HG02943 (cell line): ENCODE measurements around the gene LRP2.

Source experiments
- ATAC-seq: cut with Tn5 transposase; IDR thresholded peaks from one replicate; pipeline ENCODE4 v1.9.1; 2021; ENCODE audit warnings: mild to moderate bottlenecking, low read depth, moderate library complexity; ENCODE audit not compliant: unreplicated experiment

LRP2 gene

DNA sequence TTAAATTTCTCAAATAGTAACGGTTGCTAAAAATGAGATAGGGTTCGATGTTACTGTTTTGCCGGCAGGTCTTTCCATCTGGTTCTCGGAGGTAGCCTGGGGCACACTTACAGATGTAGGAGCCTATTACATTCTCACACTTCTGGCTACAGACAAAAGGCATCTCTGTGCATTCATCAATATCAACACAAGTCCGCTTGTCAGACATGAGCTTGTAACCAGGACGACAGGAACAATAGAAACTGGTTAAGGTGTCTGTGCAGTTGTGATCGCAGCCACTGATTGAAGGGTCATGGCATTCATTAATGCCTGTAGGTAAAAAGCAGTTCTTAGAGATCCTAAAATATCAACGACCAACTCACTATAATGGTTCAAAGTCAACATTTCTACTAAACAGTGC is 176.6 kb downstream of the LRP2 start:
- ATAC-seq, result no peak

DNA sequence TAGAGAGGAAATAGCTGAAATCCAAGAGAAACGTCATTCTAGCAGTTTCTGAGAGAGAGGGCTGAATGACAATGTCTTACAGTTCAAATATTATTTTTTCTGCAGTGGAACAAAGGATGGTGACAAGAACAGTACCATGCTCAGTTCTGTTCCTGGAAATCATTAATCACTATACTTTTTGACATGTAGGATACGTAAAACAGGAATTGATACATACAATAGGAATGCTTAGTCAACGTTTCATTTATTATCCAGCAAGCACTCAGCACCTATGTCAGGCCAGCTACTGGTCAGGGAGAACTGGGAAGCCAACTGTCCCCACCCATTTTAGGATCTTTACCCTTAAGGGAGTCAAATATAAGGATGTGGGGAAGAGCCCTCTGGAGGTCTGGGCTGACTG is 178.3 kb downstream of the LRP2 start:
- ATAC-seq, result no peak

DNA sequence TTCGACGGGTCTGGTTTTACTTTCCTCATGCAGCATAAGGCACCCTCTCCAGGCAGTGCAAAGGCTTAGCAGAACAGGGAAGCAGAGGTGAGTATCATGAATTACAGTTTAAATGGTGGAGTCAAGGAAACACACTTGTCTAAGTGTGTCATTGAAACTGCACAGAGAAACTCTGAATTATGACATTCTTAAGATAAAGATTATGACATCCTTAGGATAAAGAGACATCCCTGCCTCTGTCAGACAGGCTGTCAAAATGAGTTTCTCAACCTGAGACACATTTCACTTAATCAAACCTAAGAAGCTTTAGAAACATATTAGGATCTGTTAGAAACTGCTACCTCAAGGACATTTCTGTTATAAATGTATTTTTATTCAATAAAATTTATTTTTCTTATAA is 179.8 kb downstream of the LRP2 start:
- ATAC-seq, result no peak

DNA sequence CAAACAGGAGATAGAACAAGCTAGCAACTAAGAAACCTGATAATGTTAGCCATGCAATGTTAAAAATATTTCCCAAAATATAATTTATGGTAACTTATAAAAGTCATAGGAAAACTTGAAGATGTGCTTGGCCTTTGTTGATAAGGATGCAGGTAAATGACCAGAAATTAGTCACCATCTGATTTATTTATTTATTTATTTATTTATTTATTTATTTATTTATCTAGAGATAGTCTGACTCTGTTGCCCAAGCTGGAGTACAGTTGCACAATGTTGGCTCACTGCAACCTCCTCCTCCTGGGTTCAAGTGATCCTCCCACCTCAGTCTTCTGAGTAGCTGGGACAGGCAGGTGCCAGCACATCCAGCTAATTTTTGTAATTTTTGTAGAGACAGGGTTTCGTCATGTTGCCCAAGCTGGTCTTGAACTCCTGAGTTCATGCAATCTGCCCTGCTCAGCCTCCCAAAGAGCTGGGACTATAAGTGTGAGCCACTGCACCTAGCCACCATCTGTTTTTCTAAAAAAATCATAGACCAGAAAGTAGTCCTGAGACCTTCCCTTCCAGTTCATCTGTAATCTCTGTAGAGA is 183.4 kb downstream of the LRP2 start:
- ATAC-seq, result no peak

DNA sequence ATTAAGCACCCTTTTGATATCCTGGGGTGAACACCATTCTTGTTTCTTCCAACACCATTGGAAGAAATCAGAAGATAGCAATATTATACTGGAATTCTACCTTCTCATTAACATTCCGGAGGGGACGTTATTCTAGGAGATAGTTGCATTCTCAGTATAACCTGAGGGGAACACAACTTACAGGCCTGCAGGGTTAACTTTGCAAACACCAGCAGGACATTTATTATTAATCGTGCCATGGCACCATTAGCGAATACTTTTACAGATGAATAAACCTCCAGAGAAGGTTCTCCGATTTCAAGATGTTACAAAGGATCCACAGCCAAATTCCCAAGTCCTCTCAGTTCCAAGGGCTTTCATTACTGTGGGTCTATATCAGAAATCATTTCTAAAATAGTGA is 184.0 kb downstream of the LRP2 start:
- no peak for ATAC-seq

DNA sequence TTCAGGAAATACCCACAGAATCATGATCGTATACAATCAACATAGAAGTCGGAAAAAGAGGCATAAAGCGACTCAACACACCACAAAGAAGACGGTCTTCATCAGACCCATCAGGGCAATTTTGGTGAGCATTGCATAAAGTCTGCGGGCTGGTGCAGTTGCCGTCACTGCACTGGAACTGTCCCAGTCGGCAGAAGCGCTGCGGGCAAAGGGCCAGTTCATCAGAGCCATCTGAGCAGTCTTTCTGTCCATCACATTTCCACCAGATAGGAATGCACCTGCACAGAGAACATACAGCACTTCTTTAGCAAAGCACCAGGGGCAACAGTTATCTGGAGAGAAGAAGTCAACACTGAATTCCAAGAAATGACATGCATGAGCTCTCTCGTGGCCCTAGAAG is 187.2 kb downstream of the LRP2 start:
- ATAC-seq, result no peak

DNA sequence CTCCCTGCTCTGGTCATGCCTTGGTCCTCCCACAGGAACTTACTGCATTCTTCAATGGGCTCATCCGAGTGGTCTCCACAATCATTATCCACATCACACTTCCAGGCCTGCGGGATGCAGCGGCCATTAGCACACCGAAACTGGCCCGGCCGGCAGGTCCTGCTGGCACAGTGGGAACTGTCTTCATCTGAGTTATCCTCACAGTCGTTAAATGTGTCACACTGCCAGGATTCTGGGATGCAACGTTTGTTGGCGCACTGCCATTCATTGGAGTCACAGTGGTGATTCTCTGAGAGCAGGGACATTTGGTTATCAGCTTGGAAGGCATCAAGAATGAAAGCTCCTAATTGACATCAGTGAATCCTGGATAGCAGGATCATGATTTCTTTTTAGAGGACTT is 188.5 kb downstream of the LRP2 start:
- no peak for ATAC-seq

DNA sequence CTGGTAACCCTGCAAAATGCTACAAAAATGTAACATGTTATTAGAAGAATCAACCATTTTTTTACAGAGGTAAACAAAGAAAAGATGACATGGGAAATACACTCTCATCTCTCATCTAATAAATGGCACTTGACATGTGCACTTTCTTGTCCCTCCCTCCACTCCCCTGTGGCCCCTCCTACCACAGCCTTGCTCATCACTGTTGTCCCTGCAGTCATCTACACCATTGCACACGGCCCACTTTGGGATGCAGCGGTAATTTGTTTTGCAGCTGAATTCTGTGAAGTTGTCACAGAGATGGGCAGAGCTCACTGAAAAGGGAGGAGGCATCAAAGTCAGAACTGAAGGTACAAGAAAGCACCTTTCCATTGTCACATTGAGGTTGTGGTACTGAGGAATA is 189.4 kb downstream of the LRP2 start:
- ATAC-seq, result no peak

DNA sequence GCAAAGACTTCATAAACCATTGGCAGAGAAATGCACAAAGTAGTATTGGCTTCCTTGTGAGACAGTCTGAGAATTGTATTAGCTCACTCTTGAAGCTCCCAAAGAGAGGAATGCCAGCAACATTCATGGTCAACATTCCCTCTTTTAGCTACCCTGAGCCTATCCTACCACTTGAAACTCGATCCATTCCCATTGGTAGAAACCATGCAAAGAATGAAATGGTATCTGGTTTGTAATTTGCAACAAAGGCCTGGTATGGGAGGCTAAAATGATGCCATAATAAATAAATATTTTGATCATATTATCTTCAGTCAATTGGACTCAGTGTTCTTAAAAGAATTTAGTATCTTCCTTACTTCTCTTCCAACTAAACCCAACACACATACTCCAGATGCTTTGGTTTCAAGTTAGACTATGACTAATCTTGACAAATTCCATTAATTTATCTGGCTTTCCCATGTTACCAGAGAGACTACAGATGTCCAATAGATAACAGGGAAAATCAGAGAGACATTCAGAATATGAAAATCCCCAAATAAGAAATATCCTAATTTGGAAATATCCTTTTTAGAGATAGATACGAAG is 190.1 kb downstream of the LRP2 start:
- no peak for ATAC-seq

DNA sequence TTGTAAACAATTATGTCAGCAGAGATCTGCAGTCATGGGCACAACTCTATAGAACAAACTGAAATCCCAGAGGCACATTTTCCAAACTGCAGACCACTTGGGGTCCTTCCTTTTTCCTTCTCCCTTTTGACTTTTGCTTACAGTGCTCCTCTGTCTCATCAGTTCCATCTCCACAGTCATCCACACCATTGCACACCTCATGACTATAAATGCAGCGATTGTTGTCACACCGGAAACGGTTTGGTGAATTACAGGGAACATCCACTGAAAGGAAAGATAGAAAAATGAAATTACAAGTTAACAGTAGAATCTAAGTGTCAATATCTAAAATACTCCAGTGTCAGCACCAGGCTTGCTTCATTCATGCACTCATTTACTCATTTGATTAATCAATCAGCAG is 196.5 kb downstream of the LRP2 start:
- no peak for ATAC-seq

DNA sequence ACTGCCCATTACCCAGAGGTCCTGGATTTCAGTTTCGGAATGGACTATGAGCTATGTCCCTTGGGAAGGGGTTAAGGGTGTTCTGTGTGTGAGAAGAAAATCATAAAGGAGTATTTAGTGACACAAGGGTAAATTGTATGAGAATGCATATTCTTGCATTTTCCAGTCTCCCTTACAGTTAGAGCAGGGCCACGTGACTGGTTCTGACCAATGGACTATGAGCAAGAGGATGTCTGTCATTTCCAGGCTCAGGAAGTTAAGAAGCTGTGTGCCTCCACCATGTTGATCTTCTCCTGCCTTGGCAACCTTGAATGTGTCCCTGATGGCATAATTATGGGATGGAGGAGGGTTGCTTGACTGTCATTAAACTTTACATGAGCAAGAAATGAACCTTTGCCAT is 198.0 kb downstream of the LRP2 start:
- no peak for ATAC-seq

DNA sequence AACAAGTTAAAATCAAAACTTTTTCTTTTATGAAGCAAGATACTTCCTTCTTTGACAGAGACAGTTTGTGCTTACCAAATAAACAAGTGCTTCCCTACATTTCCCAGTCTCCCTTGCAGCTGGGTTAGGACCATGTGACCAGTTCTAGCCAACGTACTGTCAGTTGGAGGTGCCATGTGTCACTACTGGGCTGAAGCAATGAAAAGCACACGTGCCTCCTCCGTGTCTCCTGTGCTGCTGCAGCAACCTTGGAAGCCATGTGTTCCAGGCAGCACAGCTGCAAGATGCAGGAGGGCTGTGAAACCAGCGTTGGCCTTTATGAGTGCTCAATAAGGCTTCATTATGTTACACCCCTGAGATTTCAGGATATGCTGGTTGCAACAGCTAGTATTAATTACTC is 199.7 kb downstream of the LRP2 start:
- no peak for ATAC-seq

DNA sequence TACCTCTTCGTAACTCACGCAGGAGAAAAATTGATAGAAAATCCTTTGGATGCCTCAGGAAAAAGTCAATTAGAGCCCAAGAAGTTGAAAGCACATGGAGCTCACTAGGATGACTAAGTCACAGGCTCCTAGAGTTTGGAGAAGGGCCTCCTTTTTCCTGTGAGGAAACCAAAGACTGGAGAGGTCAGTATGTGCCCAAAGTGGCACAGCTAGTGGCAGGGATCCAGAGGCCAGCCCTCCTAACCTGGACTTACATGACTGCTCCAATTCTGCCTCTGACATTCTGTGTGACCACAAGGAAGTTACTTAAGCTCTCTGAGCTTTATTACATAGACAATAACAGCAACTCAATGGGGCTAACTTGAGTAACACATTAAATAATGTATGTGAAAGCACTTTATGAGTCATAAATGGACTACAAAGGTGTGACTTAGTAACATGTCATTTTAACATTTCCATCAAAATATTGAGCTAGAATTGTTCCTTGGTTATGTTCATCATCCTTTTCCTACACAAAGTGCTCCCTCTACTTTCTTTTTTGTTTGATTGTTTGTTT is 201.3 kb downstream of the LRP2 start:
- ATAC-seq, result no peak

DNA sequence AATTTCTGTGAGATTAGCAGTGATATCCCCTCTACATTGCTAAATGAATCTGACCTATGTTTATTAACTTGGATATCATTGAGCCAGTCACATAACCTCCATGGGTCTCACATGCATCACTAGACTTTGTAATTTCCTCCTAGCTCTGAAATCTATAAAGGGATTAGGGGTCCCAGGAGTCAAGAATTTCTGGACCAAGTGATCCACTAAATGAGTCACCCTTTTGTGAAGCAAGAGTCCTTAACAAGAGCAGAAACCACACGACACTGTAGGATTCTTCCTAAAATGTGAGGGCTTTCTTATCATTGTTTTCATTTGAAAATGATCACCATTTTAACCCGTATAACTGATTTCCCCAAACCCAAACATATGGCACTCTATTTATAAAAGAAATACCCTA is 202.6 kb downstream of the LRP2 start:
- ATAC-seq, result no peak

DNA sequence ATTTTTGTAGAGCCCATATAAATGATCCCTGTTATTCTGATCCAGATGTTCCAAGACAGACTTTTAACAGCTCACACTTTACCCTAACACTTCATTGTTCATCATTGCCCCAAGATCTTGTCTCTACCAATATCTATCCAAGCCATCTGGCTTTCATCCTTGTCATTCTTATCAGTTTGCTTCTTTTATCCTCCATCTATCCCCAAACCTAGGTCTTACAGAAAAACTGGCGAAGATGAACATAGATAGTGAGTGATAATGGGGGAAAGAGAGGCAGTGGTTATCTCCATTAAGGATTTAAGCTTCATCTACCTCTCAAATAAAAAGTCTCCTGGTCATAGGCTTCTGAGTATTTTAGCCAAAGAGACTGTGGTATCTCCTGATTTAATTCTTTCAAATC is 203.5 kb downstream of the LRP2 start:
- no peak for ATAC-seq

DNA sequence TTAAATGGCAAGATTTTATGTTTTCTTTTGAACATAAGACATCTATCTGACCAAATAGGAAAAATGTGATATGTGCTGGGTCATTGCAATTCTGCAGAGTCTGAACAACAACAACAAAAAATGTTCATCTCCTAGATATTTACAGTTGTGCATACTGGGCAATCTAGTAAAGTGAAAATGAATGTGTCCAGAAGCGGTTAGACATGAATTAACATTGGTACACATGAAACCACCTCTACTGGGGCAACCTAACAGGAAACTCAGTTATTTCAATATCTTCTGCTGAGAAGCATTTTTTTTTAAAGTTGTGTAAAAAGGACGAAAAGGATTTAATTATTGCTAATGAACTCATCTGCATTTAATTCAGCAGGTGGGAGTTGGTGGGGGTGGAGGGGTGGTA is 216.1 kb downstream of the LRP2 start:
- ATAC-seq, result no peak

DNA sequence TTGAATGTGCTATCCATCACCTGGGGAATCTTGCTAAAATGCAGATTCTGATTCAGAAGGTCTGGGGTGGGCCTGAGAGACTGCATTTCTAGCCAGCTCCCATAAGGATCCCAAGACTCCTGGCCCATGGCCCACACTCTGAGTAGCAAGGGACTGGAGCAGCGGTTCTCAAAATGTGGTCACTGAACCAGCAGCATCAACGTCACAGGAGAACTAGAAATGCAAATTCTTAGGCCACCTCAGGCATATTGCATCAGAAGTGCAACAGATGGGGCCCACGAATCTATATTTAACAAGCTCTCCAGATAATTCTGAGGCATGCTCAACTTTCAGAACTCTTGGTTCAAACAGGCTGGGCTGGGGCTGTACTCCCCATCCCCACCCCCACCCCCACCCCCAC is 218.3 kb downstream of the LRP2 start:
- ATAC-seq, result no peak

DNA sequence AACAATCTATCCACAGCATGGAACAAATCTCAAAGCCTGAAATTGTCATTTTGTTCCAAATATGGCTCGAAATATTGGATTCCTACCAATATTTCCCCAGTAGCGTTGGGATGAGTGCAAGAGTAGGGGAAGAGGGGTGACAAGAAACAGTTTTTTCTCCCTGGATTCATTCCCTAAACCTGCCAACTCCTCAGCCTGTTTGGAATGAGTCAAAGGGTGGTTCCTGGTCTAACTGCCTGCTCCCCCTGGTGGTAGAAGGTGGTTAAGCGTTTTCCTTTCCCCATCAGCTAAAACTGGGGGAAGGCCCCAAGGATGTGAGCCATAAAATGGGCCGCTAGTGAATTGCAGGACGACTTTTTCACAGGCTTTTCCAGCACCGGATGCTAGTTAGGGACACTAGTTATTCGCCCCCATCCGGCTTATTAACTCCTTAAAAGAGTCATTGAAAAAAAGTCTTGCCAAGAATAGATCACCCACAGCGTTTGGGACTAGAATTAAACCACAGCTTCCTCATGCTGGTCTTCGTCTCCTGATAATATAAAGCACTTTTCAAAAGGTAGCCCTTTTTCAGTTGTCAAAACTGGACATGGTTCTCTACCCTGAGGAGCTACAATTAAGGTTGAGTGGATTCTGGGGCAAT is 220.5 kb downstream of the LRP2 start:
- no peak for ATAC-seq

DNA sequence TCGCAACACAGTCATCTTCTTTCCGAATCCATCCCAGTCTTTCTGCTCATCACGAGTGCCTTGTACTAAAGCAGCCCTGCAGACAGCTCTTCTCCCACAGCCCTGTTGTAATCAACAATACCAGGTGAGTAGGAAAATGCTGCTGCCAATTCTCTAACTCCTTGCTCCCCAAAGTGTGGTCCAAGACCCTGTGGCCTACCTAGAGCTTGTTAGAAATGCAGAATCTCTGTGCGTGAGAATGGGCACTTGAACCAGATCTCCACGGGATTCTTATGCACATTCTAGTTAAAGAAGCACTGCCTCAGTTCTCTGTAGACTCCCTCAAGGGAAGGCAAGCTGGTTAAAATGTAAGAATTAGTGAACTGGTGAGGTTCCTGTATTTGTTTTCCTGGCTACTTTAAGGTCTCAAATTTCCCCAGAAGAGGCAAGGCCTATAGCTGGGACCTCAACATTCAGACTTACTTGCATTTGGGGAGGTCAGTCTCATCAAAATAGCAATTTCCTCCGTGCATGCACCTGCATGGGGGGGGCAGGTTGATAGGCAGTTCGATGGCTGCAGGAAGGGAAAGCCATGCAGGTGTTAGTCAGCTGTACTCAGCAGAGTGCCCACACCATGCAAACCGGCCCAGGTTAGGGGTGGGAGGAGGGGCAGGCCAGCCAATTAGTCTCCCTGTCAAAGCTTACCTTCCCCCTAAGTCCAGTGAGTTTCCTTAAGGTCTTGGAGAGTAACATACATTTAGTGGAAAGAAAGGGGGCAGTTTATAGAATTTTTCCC is 222.2 kb downstream of the LRP2 start:
- ATAC-seq, result no peak

DNA sequence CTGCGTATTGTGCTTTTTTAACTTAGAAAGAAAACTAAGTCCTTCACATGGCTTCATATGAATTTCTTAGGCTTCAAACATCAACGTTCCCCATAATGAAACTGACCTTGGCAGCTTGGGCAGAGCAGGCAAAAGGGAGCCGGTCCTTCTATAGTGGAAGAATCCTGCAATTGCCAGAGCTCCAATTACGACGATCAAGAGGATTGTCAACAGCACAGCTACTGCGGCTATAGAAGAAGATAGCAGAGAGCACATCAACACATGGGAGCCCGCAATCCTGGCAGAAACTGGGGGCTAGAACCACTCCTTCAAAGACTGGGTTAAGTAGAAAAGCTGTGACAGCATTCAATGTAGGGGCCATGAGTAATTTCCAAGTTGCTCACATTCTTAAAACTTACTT is 223.2 kb downstream of the LRP2 start:
- ATAC-seq, result no peak

DNA sequence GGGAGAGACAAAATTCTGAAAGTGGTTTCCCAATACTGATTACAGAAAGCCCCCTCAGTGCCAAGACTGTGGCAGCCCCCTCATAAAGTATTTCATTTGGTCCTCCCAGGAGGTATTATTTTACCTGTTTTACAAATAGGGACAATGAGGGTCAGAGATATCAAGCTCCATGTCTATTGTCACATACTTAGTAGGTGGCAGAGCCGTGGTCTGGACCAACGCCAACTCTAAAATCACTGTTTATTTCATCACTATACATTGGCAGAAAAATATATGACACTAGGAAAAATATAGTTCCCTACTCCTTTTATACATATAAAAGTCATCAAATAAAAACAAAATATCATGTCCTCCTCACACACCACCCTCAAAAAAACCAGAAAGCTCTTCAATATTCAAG is 224.4 kb downstream of the LRP2 start:
- no peak for ATAC-seq
